Neuronal stem cell (in vitro differentiated cells): ENCODE data around the gene PLEKHA5.

ENCODE experiments used
- DNase-seq: peaks from one replicate; pipeline ENCODE4 v3.0.0-alpha.2; 2013; ENCODE audit warnings: low spot score
- H2AFZ ChIP-seq: one replicate; pipeline ENCODE4 v1.6.1; 2013; ENCODE audit warnings: mild to moderate bottlenecking, low read length, inconsistent platforms
- H2AK5ac ChIP-seq: 2 replicates; pipeline ENCODE4 v1.6.1; 2013; ENCODE audit warnings: low read depth, mild to moderate bottlenecking, inconsistent platforms, low read length, moderate library complexity, mixed read lengths
- H2BK120ac ChIP-seq: 2 replicates; pipeline ENCODE4 v1.6.1; 2013; ENCODE audit warnings: low read depth, mild to moderate bottlenecking, inconsistent platforms, low read length, moderate library complexity, mixed read lengths
- H2BK12ac ChIP-seq: one replicate; pipeline ENCODE4 v1.6.1; 2013; ENCODE audit warnings: low read length, inconsistent platforms
- H2BK15ac ChIP-seq: 2 replicates; pipeline ENCODE4 v1.6.1; 2013; ENCODE audit warnings: mild to moderate bottlenecking, low read length, inconsistent platforms, mixed read lengths
- H2BK5ac ChIP-seq: one replicate; pipeline ENCODE4 v1.6.1; 2013; ENCODE audit warnings: inconsistent platforms, mild to moderate bottlenecking, low read length, moderate library complexity
- H3K14ac ChIP-seq: one replicate; pipeline ENCODE4 v1.6.1; 2013; ENCODE audit warnings: low read length, inconsistent platforms
- H3K18ac ChIP-seq: 2 replicates; pipeline ENCODE4 v1.6.1; 2013; ENCODE audit warnings: low read length, inconsistent platforms
- H3K23ac ChIP-seq: 2 replicates; pipeline ENCODE4 v1.6.1; 2013; ENCODE audit warnings: low read depth, mild to moderate bottlenecking, mixed read lengths, low read length, inconsistent platforms; ENCODE audit not compliant: poor library complexity
- H3K27ac ChIP-seq: replicated peaks from 3 replicates; pipeline ENCODE4 v1.5.1; 2013; ENCODE audit warnings: low read length, inconsistent platforms
- H3K27me3 ChIP-seq, 3 experiments: 2 replicates each; pipeline ENCODE4 v1.6.1; 2013; ENCODE audit warnings: low read length in 3 of 3, mild to moderate bottlenecking in 2 of 3, inconsistent platforms in 1 of 3, low read depth in 1 of 3, mixed read lengths in 1 of 3, moderate library complexity in 1 of 3; ENCODE audit not compliant: control insufficient read depth in 3 of 3, insufficient read depth in 3 of 3
- H3K36me3 ChIP-seq, 2 donors: replicated peaks in 1 of 2; 2 replicates each; pipeline ENCODE4 v1.6.1; 2013; ENCODE audit warnings: low read length in 2 of 2; ENCODE audit not compliant: control insufficient read depth in 2 of 2, insufficient read depth in 2 of 2
- H3K4ac ChIP-seq: 2 replicates; pipeline ENCODE4 v1.6.1; 2013; ENCODE audit warnings: inconsistent platforms, mild to moderate bottlenecking, low read length, moderate library complexity
- H3K4me1 ChIP-seq, 2 donors: 1 replicate in 1 of 2; 2 replicates in 1 of 2; pipeline ENCODE4 v1.6.1; 2013; ENCODE audit warnings: low read length in 2 of 2, low read depth in 1 of 2; ENCODE audit not compliant: control insufficient read depth in 2 of 2, insufficient read depth in 1 of 2
- H3K4me2 ChIP-seq: one replicate; pipeline ENCODE4 v1.6.1; 2013; ENCODE audit warnings: mild to moderate bottlenecking, low read length, inconsistent platforms; ENCODE audit not compliant: insufficient read depth, poor library complexity, severe bottlenecking
- H3K4me3 ChIP-seq, 2 donors: 2 replicates each; pipeline ENCODE4 v1.5.1; 2013; ENCODE audit warnings: low read length in 2 of 2, mild to moderate bottlenecking in 2 of 2, inconsistent platforms in 1 of 2, moderate library complexity in 1 of 2
- H3K79me1 ChIP-seq: one replicate; pipeline ENCODE4 v1.6.1; 2013; ENCODE audit warnings: low read depth, mild to moderate bottlenecking, inconsistent platforms, low read length, moderate library complexity
- H3K9ac ChIP-seq: one replicate; pipeline ENCODE4 v1.6.1; 2013; ENCODE audit warnings: mild to moderate bottlenecking, low read depth, low read length, inconsistent platforms; ENCODE audit not compliant: poor library complexity
- H3K9me3 ChIP-seq, 2 donors: replicated peaks in 1 of 2; 2 replicates each; pipeline versions ENCODE3 to v1.6.1; 2013; ENCODE audit warnings: low read length in 2 of 2, mild to moderate bottlenecking in 2 of 2, inconsistent platforms in 1 of 2, low read depth in 1 of 2, mixed read lengths in 1 of 2, moderate library complexity in 1 of 2; ENCODE audit not compliant: control insufficient read depth in 2 of 2, insufficient read depth in 1 of 2
- H4K8ac ChIP-seq: one replicate; pipeline ENCODE4 v1.6.1; 2013; ENCODE audit warnings: low read depth, mild to moderate bottlenecking, inconsistent platforms, low read length, moderate library complexity
- H4K91ac ChIP-seq: one replicate; pipeline ENCODE4 v1.6.1; 2013; ENCODE audit warnings: low read length, low read depth, mild to moderate bottlenecking, inconsistent platforms; ENCODE audit not compliant: poor library complexity
- WGBS, 2 donors: extraction: QIAGEN DNeasy Blood & Tissue Kit; methylation state at CpG; one replicate each; pipeline ENCODE4 v1.1.7; 2013; ENCODE audit warnings: missing lambda C conversion rate in 2 of 2, mixed read lengths in 1 of 2; ENCODE audit not compliant: insufficient read length in 2 of 2, insufficient replicate concordance in 1 of 2; ENCODE audit errors: extremely low coverage in 2 of 2; 5-methylcytosine and 5-hydroxymethylcytosine counted together

PLEKHA5 gene

DNA sequence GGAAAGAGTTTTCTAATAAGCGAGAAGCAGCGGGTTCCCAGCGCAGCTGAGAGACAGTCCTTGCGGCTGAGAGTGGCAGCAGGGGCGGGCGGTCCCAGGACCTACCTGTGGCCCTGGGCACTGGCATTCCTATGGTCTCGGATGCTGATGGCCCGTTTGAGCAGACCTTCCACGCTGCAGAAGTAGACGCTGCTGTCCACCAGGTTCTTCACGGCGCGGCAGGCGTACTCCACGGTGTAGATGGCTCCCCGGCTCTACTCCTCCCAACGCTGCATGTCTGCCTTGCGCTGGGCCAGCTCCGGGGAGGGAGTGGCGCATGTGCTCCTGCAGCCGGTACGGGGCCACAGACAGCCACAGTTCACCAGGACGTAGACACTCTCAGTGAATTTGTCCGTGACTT, 21.8 kb upstream of the PLEKHA5 start:
- Histone ChIP-seq H3K27me3 (no peaks in the 10 kb centered on the region), H3K79me1 (no peaks in the 10 kb centered on the region), H3K27ac (no peak overlapping the region), H3K36me3 (no peaks in the 10 kb centered on the region), H2AK5ac (no peak overlapping the region), H4K8ac (peak overlapping the region; percentile 65), H3K4me1 (no peaks in the 10 kb centered on the region), H3K23ac (no peak overlapping the region), H3K9me3 (no peaks in the 10 kb centered on the region), H2BK15ac (no peak overlapping the region), H2BK12ac (peak overlapping the region; percentile 84), H4K91ac (no peak overlapping the region), H3K14ac (peak overlapping the region; percentile 71), H3K18ac (peak overlapping the region; percentile 85), H3K4me2 (no peak overlapping the region), H2BK5ac (no peak overlapping the region), H3K9ac (no peak overlapping the region), H3K4me3 (no peak overlapping the region), H2BK120ac (no peak overlapping the region), H3K4ac (no peak overlapping the region), H2AFZ (no peak overlapping the region)
- WGBS, 2 donors, result no CpG with 5 or more reads among the region's 24 CpGs
- DNase-seq, result no peak

DNA sequence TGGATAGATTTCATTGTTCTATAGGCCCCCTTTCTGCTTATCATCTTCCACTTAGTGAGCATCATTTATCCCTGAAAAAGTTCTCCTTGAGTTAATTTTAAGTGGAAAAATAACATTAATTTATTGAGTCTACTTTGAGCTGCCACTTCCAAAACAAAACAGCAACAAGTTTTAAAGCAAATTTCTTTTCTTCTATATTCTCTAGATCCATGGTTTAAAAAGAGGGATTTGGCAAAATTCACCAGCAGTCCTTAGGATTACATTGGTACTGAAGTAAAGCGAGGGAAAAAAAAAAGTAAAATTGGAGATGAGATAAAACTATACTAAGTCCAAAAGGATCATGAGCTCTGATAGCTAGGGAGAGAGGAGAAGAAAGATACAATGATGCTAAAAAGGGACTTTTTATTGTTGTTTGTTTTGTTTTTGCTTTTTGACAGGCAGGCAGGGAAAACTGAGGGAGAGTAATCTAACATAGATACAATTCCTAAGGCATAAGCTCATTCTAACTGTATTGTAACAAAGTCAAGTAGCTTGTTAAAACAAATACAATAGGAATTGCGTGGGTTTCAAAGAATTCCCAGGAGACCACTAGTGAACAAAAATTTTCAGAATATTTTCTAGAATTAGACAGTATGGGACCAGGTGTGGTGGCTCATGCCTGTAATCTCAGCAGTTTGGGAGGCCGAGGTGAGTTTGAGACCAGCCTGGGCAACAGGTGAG, 19.2 kb upstream of the PLEKHA5 start:
- no peak overlapping the region for H4K91ac ChIP-seq
- no peaks in the 10 kb centered on the region for H3K27me3 ChIP-seq
- H2BK5ac ChIP-seq, result no peak overlapping the region
- WGBS, 2 donors, result no CpG with 5 or more reads among the region's 3 CpGs
- H2BK120ac ChIP-seq, result no peak overlapping the region
- no peak overlapping the region for H2BK15ac ChIP-seq
- no peak for DNase-seq
- H3K79me1 ChIP-seq, result no peaks in the 10 kb centered on the region
- no peak overlapping the region for H3K4me2 ChIP-seq
- no peak overlapping the region for H3K18ac ChIP-seq
- no peak overlapping the region for H4K8ac ChIP-seq
- H3K9me3 ChIP-seq, result peaks cover 0 to 7% of the 10 kb centered on the region in 2 donors
- no peak overlapping the region for H2AFZ ChIP-seq
- H3K14ac ChIP-seq, result no peak overlapping the region
- no peaks in the 10 kb centered on the region for H3K36me3 ChIP-seq
- no peak overlapping the region for H3K4ac ChIP-seq
- no peak overlapping the region for H2AK5ac ChIP-seq
- no peak overlapping the region for H3K9ac ChIP-seq
- no peak overlapping the region for H3K27ac ChIP-seq
- peaks cover under 1 to 6% of the 10 kb centered on the region in 2 donors for H3K4me1 ChIP-seq
- no peak overlapping the region for H3K23ac ChIP-seq
- no peak overlapping the region for H2BK12ac ChIP-seq
- no peak overlapping the region for H3K4me3 ChIP-seq

- Histone ChIP-seq H3K27me3 (no peaks in the 10 kb centered on the region), H3K4me2 (no peak overlapping the region), H3K79me1 (no peaks in the 10 kb centered on the region), H3K4me1 (peaks cover 2 to 15% of the 10 kb centered on the region in 2 donors), H3K18ac (no peak overlapping the region), H4K8ac (no peak overlapping the region), H3K14ac (no peak overlapping the region), H3K9ac (no peak overlapping the region), H3K36me3 (no peaks in the 10 kb centered on the region), H2BK15ac (no peak overlapping the region), H2BK5ac (no peak overlapping the region), H2AK5ac (no peak overlapping the region), H4K91ac (no peak overlapping the region), H3K4me3 (no peak overlapping the region), H2BK120ac (no peak overlapping the region), H3K23ac (no peak overlapping the region), H2BK12ac (no peak overlapping the region), H2AFZ (no peak overlapping the region), H3K9me3 (peaks cover 0 to 7% of the 10 kb centered on the region in 2 donors), H3K27ac (no peak overlapping the region), H3K4ac (no peak overlapping the region)
- no peak for DNase-seq
- WGBS, 2 donors, result no CpG with 5 or more reads among the region's 3 CpGs
These were observed 16.1 kb upstream of the PLEKHA5 start for GRCh38 chr12:19113464-19113863.

- H3K4ac ChIP-seq, result no peak overlapping the region
- no peak overlapping the region for H3K14ac ChIP-seq
- peaks cover 2 to 15% of the 10 kb centered on the region in 2 donors for H3K4me1 ChIP-seq
- no peak overlapping the region for H2AK5ac ChIP-seq
- peak overlapping the region; percentile 10 for H2AFZ ChIP-seq
- H3K27me3 ChIP-seq, result no peaks in the 10 kb centered on the region
- no peak overlapping the region for H3K9ac ChIP-seq
- H3K79me1 ChIP-seq, result no peaks in the 10 kb centered on the region
- no peak overlapping the region for H3K4me2 ChIP-seq
- H3K9me3 ChIP-seq, result peaks cover 0 to 7% of the 10 kb centered on the region in 2 donors
- DNase-seq, result no peak
- H3K27ac ChIP-seq, result no peak overlapping the region
- H3K18ac ChIP-seq, result no peak overlapping the region
- H3K36me3 ChIP-seq, result no peaks in the 10 kb centered on the region
- H4K91ac ChIP-seq, result no peak overlapping the region
- H2BK5ac ChIP-seq, result no peak overlapping the region
- no peak overlapping the region for H3K4me3 ChIP-seq
- no peak overlapping the region for H2BK15ac ChIP-seq
- no peak overlapping the region for H2BK120ac ChIP-seq
- WGBS, 2 donors, result no CpG with 5 or more reads among the region's 1 CpG
- H3K23ac ChIP-seq, result no peak overlapping the region
- no peak overlapping the region for H4K8ac ChIP-seq
- H2BK12ac ChIP-seq, result no peak overlapping the region
These were observed 14.2 kb upstream of the PLEKHA5 start for GRCh38 chr12:19115285-19115684.
